HCT116 (cell line): ENCODE results near the gene SLC22A15. TPM values are rescaled to one million over a fixed set of nuclear protein-coding genes. Genes with fewer than 3 reads are reported as not detected.

Experiments used
- ATAC-seq: fragments of 200-7000 bp; cut with Tn5 transposase; 2 replicates; pipeline ENCODE4 v1.9.1; 2020; ENCODE audit warnings: mild to moderate bottlenecking, moderate library complexity
- BruUV-seq: library from RNA; stranded (reverse); fragments of 400-500 nt; replicated peaks from 2 replicates; lab custom pipeline; 2021; lab: Mats Ljungman, UMichigan
- CTCF ChIA-PET: fragments of 300-600 bp; sonication (Branson Sonifier 250); formaldehyde crosslinking; loops from one replicate; lab custom pipeline; 2021; ENCODE audit warnings: antibody characterized with exemption; lab: Charles Lee
- POLR2A ChIA-PET: fragments of 300-600, 350-600 bp; sonication (Branson Sonifier 250); formaldehyde crosslinking; loops from one replicate; lab custom pipeline; 2021; ENCODE audit warnings: antibody characterized with exemption; lab: Charles Lee
- RAD21 ChIA-PET, 2 experiments: fragments of 300-600 bp; sonication (Branson Sonifier 250); formaldehyde crosslinking; loops; one replicate each; lab custom pipeline; 2023; ENCODE audit warnings: low total read pairs in 2 of 2; ENCODE audit not compliant: uncharacterized antibody in 2 of 2, unreplicated experiment in 2 of 2, low non-redundant PET in 1 of 2; lab: Charles Lee
- DNase-seq: peaks from one replicate; pipeline ENCODE4 v3.0.0-alpha.2; 2010; ENCODE audit warnings: low read depth, low spot score
- H2AFZ ChIP-seq: fragments of 200-600 bp; shearing (Covaris generic), sonication (generic); 2 replicates; pipeline ENCODE4 v1.6.1; 2017; ENCODE audit warnings: low read depth, mixed run types, mixed read lengths, antibody characterized with exemption, low read length; ENCODE audit not compliant: poor library complexity, severe bottlenecking
- H3K27ac ChIP-seq: 2 replicates; pipeline ENCODE4 v1.5.1; 2012; ENCODE audit warnings: low read depth, low read length
- H3K27me3 ChIP-seq: fragments of 200-600 bp; sonication (generic); 2 replicates; pipeline ENCODE4 v1.6.1; 2016; ENCODE audit warnings: mixed run types, low read length, mixed read lengths; ENCODE audit not compliant: insufficient read depth
- H3K36me3 ChIP-seq, 2 experiments: fragments of 200-500 bp in 1 of 2; fragments of 200-600 bp in 1 of 2; sonication (Bioruptor generic) in 1 of 2; sonication (generic) in 1 of 2; 2 replicates each; pipeline versions ENCODE4 v1.5.1 to v1.6.1; 2014 to 2016; ENCODE audit warnings: low read length in 2 of 2, inconsistent platforms in 1 of 2, mixed read lengths in 1 of 2, mixed run types in 1 of 2; ENCODE audit not compliant: insufficient read depth in 2 of 2, control insufficient read depth in 1 of 2
- H3K4me1 ChIP-seq, 2 experiments: fragments of 200-600 bp in 1 of 2; sonication (generic) in 1 of 2; 2 replicates each; pipeline versions ENCODE4 v1.5.1 to v1.6.1; 2012 to 2017; ENCODE audit warnings: low read length in 2 of 2, inconsistent platforms in 1 of 2, mild to moderate bottlenecking in 1 of 2, mixed read lengths in 1 of 2, mixed run types in 1 of 2, moderate library complexity in 1 of 2; ENCODE audit not compliant: insufficient read depth in 2 of 2, control insufficient read depth in 1 of 2
- H3K4me2 ChIP-seq: fragments of 200-600 bp; sonication (generic); 2 replicates; pipeline ENCODE4 v1.6.1; 2017; ENCODE audit warnings: mixed run types, low read length, mixed read lengths
- H3K4me3 ChIP-seq, 2 experiments: fragments of 200-600 bp in 1 of 2; sonication (generic) in 1 of 2; replicated peaks in 1 of 2; 2 replicates each; pipeline ENCODE4 v1.5.1; 2011 to 2016; ENCODE audit warnings: low read length in 2 of 2, control low read depth in 1 of 2, low read depth in 1 of 2, mild to moderate bottlenecking in 1 of 2, mixed read lengths in 1 of 2, mixed run types in 1 of 2
- H3K79me2 ChIP-seq: fragments of 200-600 bp; sonication (generic); 2 replicates; pipeline ENCODE4 v1.6.1; 2017; ENCODE audit warnings: mild to moderate bottlenecking, mixed run types, low read length, moderate library complexity, mixed read lengths; ENCODE audit not compliant: insufficient read depth
- H3K9ac ChIP-seq: fragments of 200-600 bp; sonication (generic); 2 replicates; pipeline ENCODE4 v1.6.1; 2016; ENCODE audit warnings: low read length, mixed read lengths
- H3K9me2 ChIP-seq: fragments of 200-600 bp; sonication (generic), shearing (Covaris generic); 2 replicates; pipeline ENCODE4 v1.6.1; 2017; ENCODE audit warnings: mixed run types, mild to moderate bottlenecking, moderate library complexity; ENCODE audit not compliant: insufficient read depth
- H3K9me3 ChIP-seq, 2 experiments: fragments of 200-500 bp in 1 of 2; fragments of 200-600 bp in 1 of 2; sonication (Bioruptor generic) in 1 of 2; sonication (generic) in 1 of 2; 2 replicates each; pipeline ENCODE4 v1.6.1; 2014 to 2017; ENCODE audit warnings: low read length in 2 of 2, mixed read lengths in 2 of 2, inconsistent platforms in 1 of 2, low read depth in 1 of 2, mild to moderate bottlenecking in 1 of 2, mixed run types in 1 of 2, moderate library complexity in 1 of 2; ENCODE audit not compliant: control insufficient read depth in 1 of 2, insufficient read depth in 1 of 2
- H4K20me1 ChIP-seq: fragments of 200-600 bp; sonication (generic), shearing (Covaris generic); 2 replicates; pipeline ENCODE4 v1.6.1; 2017; ENCODE audit warnings: mixed run types, mild to moderate bottlenecking, moderate library complexity; ENCODE audit not compliant: insufficient read depth
- ATF3 ChIP-seq: IDR thresholded peaks from 2 replicates; pipeline ENCODE4 v1.6.1; 2012
- CBX3 ChIP-seq: IDR thresholded peaks from 2 replicates; pipeline ENCODE4 v1.6.1; 2012; ENCODE audit warnings: low read depth
- CTCF ChIP-seq, 3 experiments: fragments of 200-600 bp in 1 of 3; sonication (generic) in 1 of 3; IDR thresholded peaks in 2 of 3; conservative IDR thresholded peaks in 1 of 3; 2 replicates each; pipeline ENCODE4 v1.5.1; 2012 to 2017; ENCODE audit warnings: low read depth in 2 of 3, low read length in 2 of 3, antibody characterized with exemption in 1 of 3, borderline replicate concordance in 1 of 3, control low read depth in 1 of 3, mild to moderate bottlenecking in 1 of 3, mixed read lengths in 1 of 3, mixed run types in 1 of 3, moderate library complexity in 1 of 3; ENCODE audit not compliant: insufficient read depth in 1 of 3
- EGR1 ChIP-seq: IDR thresholded peaks from 2 replicates; pipeline ENCODE4 v1.6.1; 2012; ENCODE audit warnings: low read depth
- EZH2 ChIP-seq: fragments of 200-600 bp; sonication (generic); IDR thresholded peaks from 2 replicates; pipeline ENCODE4 v1.6.1; 2017; ENCODE audit warnings: antibody characterized with exemption, mixed run types
- FOSL1 ChIP-seq: IDR thresholded peaks from 2 replicates; pipeline ENCODE4 v1.6.1; 2012; ENCODE audit warnings: low read depth
- JUND ChIP-seq: IDR thresholded peaks from 2 replicates; pipeline ENCODE4 v1.6.1; 2012
- POLR2AphosphoS5 ChIP-seq: IDR thresholded peaks from 2 replicates; pipeline ENCODE4 v1.6.1; 2011; ENCODE audit warnings: mild to moderate bottlenecking, low read depth, low read length, moderate library complexity
- RAD21 ChIP-seq: IDR thresholded peaks from 2 replicates; pipeline ENCODE4 v1.6.1; 2012; ENCODE audit warnings: low read depth, mild to moderate bottlenecking
- SIN3A ChIP-seq: IDR thresholded peaks from 2 replicates; pipeline ENCODE4 v1.6.1; 2012; ENCODE audit warnings: low read depth
- SP1 ChIP-seq: IDR thresholded peaks from 2 replicates; pipeline ENCODE4 v1.6.1; 2012; ENCODE audit warnings: low read depth
- YY1 ChIP-seq: IDR thresholded peaks from 2 replicates; pipeline ENCODE4 v1.6.1; 2011; ENCODE audit warnings: low read length, low read depth, moderate library complexity, mild to moderate bottlenecking; ENCODE audit not compliant: insufficient replicate concordance; ENCODE audit errors: extremely low read depth
- ZBTB33 ChIP-seq: IDR thresholded peaks from 2 replicates; pipeline ENCODE4 v1.6.1; 2011; ENCODE audit warnings: mild to moderate bottlenecking, low read length, moderate library complexity; ENCODE audit not compliant: insufficient replicate concordance; ENCODE audit errors: extremely low read depth
- intact Hi-C: fragments of 100-400 bp; cut with micrococcal nuclease; formaldehyde crosslinking; loops from 2 replicates; pipeline ENCODE4 v1.10.0; 2022
- total RNA-seq: library from RNA; stranded (reverse); gene quantifications from one replicate; pipeline ENCODE4 v1.2.1, GENCODE V29; 2021; ENCODE audit not compliant: unreplicated experiment

Gene SLC22A15
- total RNA-seq, 1 experiment from 2014 or later: 3.1 TPM

GRCh38 chr1:116006486-116006964 lies 30.2 kb downstream of the SLC22A15 start:
- Histone ChIP-seq H3K9me2 (no peaks in the 10 kb centered on the region), H3K27ac (no peak overlapping the region), H3K4me2 (no peak overlapping the region), H3K9ac (no peak overlapping the region), H4K20me1 (no peaks in the 10 kb centered on the region), H3K4me3 (no peak overlapping the region), H3K4me1 (no peaks in the 10 kb centered on the region), H3K79me2 (no peaks in the 10 kb centered on the region), H3K36me3 (no peaks in the 10 kb centered on the region), H3K9me3 (no peaks in the 10 kb centered on the region; a peak in 1 of 4 replicates), H3K27me3 (no peaks in the 10 kb centered on the region)
- RAD21 ChIA-PET: no interaction called here
- POLR2A ChIA-PET: no interaction called here
- CTCF ChIA-PET: interaction anchor here (1.3 kb wide), 1 partner anchor 14 kb away, joined by 4 read pairs; no protein-coding TSS in a partner anchor
- no peak for DNase-seq
- TF ChIP-seq RAD21 (no peak), SP1 (no peak), CBX3 (no peak), EZH2 (no peak), SIN3A (no peak)
- TF ChIP-seq, all 23 proteins: peak for 0
- intact Hi-C loops: no loop called here
- H2AFZ ChIP-seq: no peak overlapping the region
- BruUV-seq: no TSS peak
- ATAC-seq: no peak

- H2AFZ ChIP-seq: no peak overlapping the region
- no peaks in the 10 kb centered on the region for H4K20me1 ChIP-seq
- ChIA-PET CTCF (interaction anchor here (2.5 kb wide), 1 partner anchor 12 kb away, joined by 10 read pairs; no protein-coding TSS in a partner anchor), POLR2A (no interaction called here), RAD21 (no interaction called here)
- H3K4me1 ChIP-seq: no peaks in the 10 kb centered on the region
- H3K9me3 ChIP-seq: no peaks in the 10 kb centered on the region; a peak in 1 of 4 replicates
- H3K9me2 ChIP-seq: no peaks in the 10 kb centered on the region
- H3K36me3 ChIP-seq: no peaks in the 10 kb centered on the region
- intact Hi-C loops: no loop called here
- H3K27me3 ChIP-seq: no peaks in the 10 kb centered on the region
- no peak overlapping the region for H3K4me3 ChIP-seq
- BruUV-seq: no TSS peak
- H3K27ac ChIP-seq: no peak overlapping the region
- no peak overlapping the region for H3K4me2 ChIP-seq
- no peaks in the 10 kb centered on the region for H3K79me2 ChIP-seq
- DNase-seq: no peak
- ATAC-seq: no peak
- no peak overlapping the region for H3K9ac ChIP-seq
- no peak for TF ChIP-seq POLR2AphosphoS5
- no peak for TF ChIP-seq JUND
- no peak for TF ChIP-seq FOSL1
- TF ChIP-seq ATF3: no peak
- no peak for TF ChIP-seq SIN3A
- TF ChIP-seq YY1: no peak
- no peak for TF ChIP-seq CTCF (IDR thresholded peaks at IDR 0.05 in 2 of 3, conservative IDR thresholded peaks at IDR 0.05 in 1 of 3; ENCODE audit: borderline replicate concordance in 1 of 3, insufficient read depth in 1 of 3, low read depth in 2 of 3, low read length in 2 of 3)
- TF ChIP-seq EGR1: no peak
- no peak for TF ChIP-seq ZBTB33
Observed at GRCh38 chr1:116008656-116009390, 32.5 kb downstream of the SLC22A15 start.
